ENCODE data around the gene PATJ. TPM values are rescaled to one million over a fixed set of nuclear protein-coding genes. Genes with fewer than 3 reads are reported as not detected.
"Not testable (repeated sequence)": the region's sequence is repeated elsewhere in the genome, so short reads cannot be mapped to it uniquely, and the experiment has no call there.

The PATJ gene
- total RNA-seq, 1 donor from 2014 or later = 11.3 TPM

- peaks cover 4% of the 10 kb centered on the region for H3K36me3 Mint-ChIP-seq (ENCODE audit: unreplicated experiment)
- peak within 1 kb of the TSS; percentile 90 for H3K4me3 Mint-ChIP-seq (ENCODE audit: unreplicated experiment)
- H3K9me3 Mint-ChIP-seq (ENCODE audit: unreplicated experiment) = no peaks in the 10 kb centered on the region
- peak; percentile 93 for DNase-seq (ENCODE audit: extremely low spot score, unreplicated experiment)
- H3K4me1 Mint-ChIP-seq (ENCODE audit: unreplicated experiment) = peaks cover 24% of the 10 kb centered on the region
- H3K27me3 Mint-ChIP-seq (ENCODE audit: unreplicated experiment) = no peaks in the 10 kb centered on the region
- no peak for TF ChIP-seq CTCF (IDR thresholded peaks at IDR 0.05)
- H3K27ac Mint-ChIP-seq (ENCODE audit: unreplicated experiment) = peak within 1 kb of the TSS; percentile 97
Observed at GRCh38 chr1:61724813-61725694, 17.2 kb upstream of the PATJ start, which contains the start of gene TM2D1. TSS of gene TM2D1 (minus strand) at chr1:61725141. CDS start at chr1:61725120, 21 bp downstream.

- DNase-seq (ENCODE audit: extremely low spot score, unreplicated experiment) = no peak
- Mint-ChIP-seq H3K27me3 (ENCODE audit: unreplicated experiment) (no peaks in the 10 kb centered on the region), H3K36me3 (ENCODE audit: unreplicated experiment) (no peaks in the 10 kb centered on the region), H3K9me3 (ENCODE audit: unreplicated experiment) (no peaks in the 10 kb centered on the region), H3K4me1 (ENCODE audit: unreplicated experiment) (peaks cover 20% of the 10 kb centered on the region), H3K4me3 (ENCODE audit: unreplicated experiment) (no peak overlapping the region), H3K27ac (ENCODE audit: unreplicated experiment) (no peak overlapping the region)
- no peak for TF ChIP-seq CTCF (IDR thresholded peaks at IDR 0.05)
Observed at GRCh38 chr1:61727544-61727943, 14.7 kb upstream of the PATJ start.

GRCh38 chr1:61730679-61731078 is 11.6 kb upstream of the PATJ start:
- not testable (repeated sequence) for DNase-seq (ENCODE audit: extremely low spot score, unreplicated experiment); H3K36me3 Mint-ChIP-seq (ENCODE audit: unreplicated experiment); H3K27ac Mint-ChIP-seq (ENCODE audit: unreplicated experiment); H3K4me1 Mint-ChIP-seq (ENCODE audit: unreplicated experiment); H3K9me3 Mint-ChIP-seq (ENCODE audit: unreplicated experiment); H3K27me3 Mint-ChIP-seq (ENCODE audit: unreplicated experiment); H3K4me3 Mint-ChIP-seq (ENCODE audit: unreplicated experiment)

GRCh38 chr1:61732726-61733125 is 9.6 kb upstream of the PATJ start:
- Mint-ChIP-seq H3K36me3 (ENCODE audit: unreplicated experiment) (no peaks in the 10 kb centered on the region), H3K4me3 (ENCODE audit: unreplicated experiment) (no peak overlapping the region), H3K27me3 (ENCODE audit: unreplicated experiment) (no peaks in the 10 kb centered on the region), H3K9me3 (ENCODE audit: unreplicated experiment) (no peaks in the 10 kb centered on the region), H3K27ac (ENCODE audit: unreplicated experiment) (no peak overlapping the region), H3K4me1 (ENCODE audit: unreplicated experiment) (no peaks in the 10 kb centered on the region)
- DNase-seq (ENCODE audit: extremely low spot score, unreplicated experiment) = no peak
- no peak for TF ChIP-seq CTCF (IDR thresholded peaks at IDR 0.05)

GRCh38 chr1:61740751-61741700 is 1.3 kb upstream of the PATJ start:
- DNase-seq (ENCODE audit: extremely low spot score, unreplicated experiment) = no peak
- no peak for TF ChIP-seq CTCF (IDR thresholded peaks at IDR 0.05)
- Mint-ChIP-seq H3K9me3 (ENCODE audit: unreplicated experiment) (no peaks in the 10 kb centered on the region), H3K27me3 (ENCODE audit: unreplicated experiment) (no peaks in the 10 kb centered on the region), H3K4me1 (ENCODE audit: unreplicated experiment) (peaks cover 18% of the 10 kb centered on the region), H3K4me3 (ENCODE audit: unreplicated experiment) (peak overlapping the region; percentile 85), H3K27ac (ENCODE audit: unreplicated experiment) (peak overlapping the region; percentile 95), H3K36me3 (ENCODE audit: unreplicated experiment) (no peaks in the 10 kb centered on the region)
